Measurements from ENCODE around the gene GALT.
"Not testable (repeated sequence)": the region's sequence is repeated elsewhere in the genome, so short reads cannot be mapped to it uniquely, and the experiment has no call there.

GALT gene

DNA sequence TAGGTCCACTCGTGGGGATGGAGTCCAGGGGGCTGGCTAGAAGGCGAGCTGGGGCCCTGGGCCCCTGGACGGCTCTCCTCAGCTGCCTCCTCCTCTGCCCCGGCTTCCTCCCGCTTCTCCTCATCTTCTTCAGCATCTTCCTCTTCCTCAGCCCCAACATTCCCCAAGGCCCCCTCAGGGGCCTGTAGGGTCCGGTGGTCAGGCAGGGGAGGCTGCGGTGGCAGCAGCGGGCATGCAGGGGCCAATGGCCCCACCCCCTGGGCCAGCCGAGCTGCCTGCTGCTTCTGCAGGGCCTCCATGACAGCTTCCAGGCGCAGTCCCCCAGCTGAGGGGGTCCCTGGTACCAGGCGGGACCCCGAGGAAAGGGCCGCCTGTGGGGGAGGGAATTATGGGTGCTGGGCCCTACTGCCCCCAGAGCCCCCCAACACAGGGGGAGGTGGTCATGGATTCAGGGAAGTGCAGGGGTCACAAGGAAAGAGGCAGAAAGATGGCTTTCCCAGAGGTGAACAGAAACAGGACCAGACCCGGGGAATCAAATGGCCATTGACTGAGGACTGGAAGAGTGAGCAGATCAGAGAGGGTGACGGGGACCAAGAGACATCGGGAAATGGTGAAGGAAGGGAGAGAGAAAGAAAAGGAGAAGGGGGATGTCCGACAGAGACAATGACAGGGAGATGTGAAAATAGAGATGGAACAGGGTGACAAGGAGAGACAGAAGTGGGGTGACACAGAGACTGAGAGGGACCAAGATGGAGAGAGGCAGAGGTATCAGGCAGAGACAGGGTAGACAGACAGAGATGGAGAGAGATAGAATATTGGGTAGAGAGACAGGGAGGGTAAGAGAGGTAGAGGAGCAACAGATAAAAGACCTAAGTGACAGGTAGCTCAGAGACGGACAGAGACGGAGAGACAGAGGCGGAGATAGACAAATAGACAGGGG is 18.5 kb upstream of the GALT start:
- DNase-seq (ENCODE audit: low read depth), result no peak

DNA sequence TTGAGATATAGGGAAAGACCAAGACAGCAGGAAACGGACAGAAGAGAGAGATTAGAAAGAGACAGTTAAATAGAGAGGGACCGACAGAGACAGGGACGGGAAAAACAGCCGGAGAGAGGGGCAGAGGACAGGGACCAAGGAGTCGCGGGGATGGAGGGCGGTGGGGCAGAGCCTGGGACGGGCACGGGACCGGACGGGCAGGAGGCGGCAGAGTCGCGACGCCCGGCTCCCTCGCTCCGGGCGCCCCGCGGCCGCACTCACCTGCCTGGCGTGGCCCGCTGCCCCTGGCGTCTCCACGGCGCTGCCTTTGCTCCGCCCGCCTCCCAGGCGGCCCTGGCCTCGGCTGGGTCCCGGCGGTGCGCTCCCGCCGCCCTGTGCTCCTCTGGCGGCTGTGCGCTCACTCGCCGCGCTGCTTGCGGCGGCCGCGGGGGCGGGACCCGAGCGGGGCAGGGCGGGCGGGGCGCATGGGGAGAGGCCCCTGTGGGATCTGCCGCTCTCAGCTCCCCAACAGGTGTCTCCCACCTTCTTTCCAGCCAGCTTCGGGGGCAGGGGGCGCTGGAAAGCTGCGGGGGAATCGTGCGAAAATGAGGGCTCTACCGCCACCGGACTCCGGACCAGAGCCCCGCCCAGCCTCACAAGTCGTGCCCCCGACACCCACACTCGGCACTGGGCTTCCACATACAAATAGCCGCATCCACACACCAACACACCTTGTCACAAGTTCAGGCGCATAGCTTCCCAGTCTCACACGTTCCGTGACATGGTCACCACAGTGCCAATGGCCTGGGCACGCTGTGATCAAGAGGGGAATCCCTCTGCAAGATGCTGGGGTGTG is 17.6 kb upstream of the GALT start, which contains the start of gene ARID3C:
Gene ARID3C (minus strand): TSS at position 411 of the 835 bp plus-strand sequence. CDS start 1,052 bp downstream, outside the sequence.
- DNase-seq (ENCODE audit: low read depth), result peak; percentile 37

GRCh38 chr9:34629491-34629808 is 17.0 kb upstream of the GALT start:
- no peak for DNase-seq (ENCODE audit: low read depth)

DNA sequence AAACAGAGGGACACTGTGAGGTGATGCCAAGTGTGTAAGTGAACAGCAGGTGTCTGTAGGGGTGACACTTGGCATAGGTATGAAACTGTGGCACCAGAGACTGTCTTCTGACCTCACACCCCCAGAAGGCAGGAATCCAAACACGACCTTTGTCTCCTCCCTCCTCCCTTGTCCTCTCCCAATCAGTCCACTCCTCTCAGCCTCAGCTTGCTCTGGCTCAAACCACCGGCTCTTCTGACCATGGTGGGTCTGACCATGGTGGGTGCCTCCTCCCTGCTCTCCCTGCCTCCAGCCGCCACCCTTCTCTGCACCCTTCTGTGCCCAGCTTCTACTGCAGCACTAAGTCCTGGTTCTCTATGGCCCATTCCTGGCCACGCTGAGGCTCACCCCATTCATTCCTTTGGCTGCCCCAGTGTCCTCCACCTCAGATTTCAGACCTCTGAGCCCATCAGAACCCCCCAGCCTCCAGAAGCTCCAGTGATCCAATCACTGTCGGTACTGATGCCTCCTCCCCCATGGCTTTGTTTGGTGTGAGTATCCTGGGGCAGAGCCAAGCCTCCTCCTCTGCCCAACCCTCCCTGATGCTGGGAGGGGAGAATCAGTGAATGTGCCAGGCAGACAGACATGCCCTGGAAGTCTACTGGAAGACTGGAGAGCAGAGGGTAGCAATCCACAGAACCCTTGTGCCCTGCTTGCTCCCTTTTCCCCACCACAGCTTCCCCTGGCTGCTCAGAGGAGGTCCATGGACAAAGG is 15.9 kb upstream of the GALT start:
- no peak for DNase-seq (ENCODE audit: low read depth)

DNA sequence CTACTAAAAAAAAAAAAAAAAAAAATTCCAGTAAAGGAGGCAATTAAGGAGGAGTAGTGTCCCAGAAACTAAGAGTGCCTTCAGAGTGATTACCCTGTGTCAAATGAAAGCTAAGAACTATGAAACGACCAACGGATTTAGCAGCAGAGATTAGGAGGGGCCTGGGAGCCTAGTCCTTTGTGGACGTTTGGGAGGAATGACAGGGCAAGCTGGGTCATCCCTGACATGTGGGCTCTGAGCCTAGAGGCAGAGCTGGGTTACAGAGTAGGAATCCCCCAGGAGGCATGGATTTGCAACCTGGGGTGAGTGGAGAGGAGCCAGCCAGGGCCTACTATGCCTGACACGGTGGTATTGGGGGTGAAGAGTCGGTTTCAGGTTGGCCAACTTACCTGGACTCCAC is 13.3 kb upstream of the GALT start:
- no peak for DNase-seq (ENCODE audit: low read depth)

GRCh38 chr9:34633851-34634550 is 12.5 kb upstream of the GALT start:
- DNase-seq (ENCODE audit: low read depth), result peak; percentile 49

GRCh38 chr9:34634551-34635248 is 11.8 kb upstream of the GALT start:
- no peak for DNase-seq (ENCODE audit: low read depth)

- no peak for DNase-seq (ENCODE audit: low read depth)
Observed at GRCh38 chr9:34635556-34635955, 10.9 kb upstream of the GALT start.

DNA sequence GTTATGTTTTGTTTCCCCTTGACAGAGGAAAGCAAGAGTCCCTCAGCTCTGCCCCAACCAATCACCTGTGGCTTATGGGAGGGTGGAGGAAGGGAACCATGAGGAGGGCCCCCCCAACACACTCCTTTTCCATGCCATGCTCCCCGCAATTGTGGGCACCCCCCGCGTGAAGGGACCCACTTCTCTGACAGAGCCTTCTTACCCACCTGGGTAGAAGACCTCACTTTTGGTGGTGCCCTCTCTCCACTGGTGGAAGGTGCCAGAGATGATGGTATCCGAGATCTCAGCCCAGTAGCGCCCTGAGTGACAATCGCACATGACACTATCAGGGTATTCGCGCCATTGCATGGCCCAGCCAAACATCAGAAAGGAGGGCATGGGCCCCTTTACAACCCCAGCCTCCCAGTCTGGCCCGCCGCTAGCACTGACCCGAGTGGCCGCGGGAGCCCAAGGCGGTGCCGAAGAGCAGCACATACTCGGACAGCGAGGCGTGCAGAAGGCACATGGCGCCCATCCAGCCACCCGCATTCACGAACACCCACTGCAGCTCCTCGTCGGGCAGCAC is 9.6 kb upstream of the GALT start:
- DNase-seq (ENCODE audit: low read depth), result no peak

- DNase-seq (ENCODE audit: low read depth), result peak; percentile 90
Observed at GRCh38 chr9:34637356-34638137, 8.9 kb upstream of the GALT start, which contains the start of gene SIGMAR1. Gene SIGMAR1 (minus strand): TSS chr9:34637787. CDS start chr9:34637697, 90 bp downstream.

- no peak for DNase-seq (ENCODE audit: low read depth)
Observed at GRCh38 chr9:34638138-34638445, 8.4 kb upstream of the GALT start.

- DNase-seq (ENCODE audit: low read depth), result not testable (repeated sequence)
Observed at GRCh38 chr9:34639322-34639721, 7.2 kb upstream of the GALT start.

- no peak for DNase-seq (ENCODE audit: low read depth)
Observed at GRCh38 chr9:34642679-34643078, 3.8 kb upstream of the GALT start.

- DNase-seq (ENCODE audit: low read depth), result no peak
Observed at GRCh38 chr9:34644766-34645314, 1.6 kb upstream of the GALT start.

DNA sequence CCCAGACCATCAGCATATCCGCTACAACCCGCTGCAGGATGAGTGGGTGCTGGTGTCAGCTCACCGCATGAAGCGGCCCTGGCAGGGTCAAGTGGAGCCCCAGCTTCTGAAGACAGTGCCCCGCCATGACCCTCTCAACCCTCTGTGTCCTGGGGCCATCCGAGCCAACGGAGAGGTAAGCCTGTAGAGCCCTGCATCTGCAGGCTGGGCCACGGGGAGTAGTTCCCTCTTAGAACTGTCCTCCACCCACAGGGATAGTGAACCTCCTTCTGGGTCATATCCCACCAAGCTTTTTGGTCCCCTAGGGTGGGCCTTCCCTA is 569 bp downstream of the GALT start:
- no peak for DNase-seq (ENCODE audit: low read depth)

DNA sequence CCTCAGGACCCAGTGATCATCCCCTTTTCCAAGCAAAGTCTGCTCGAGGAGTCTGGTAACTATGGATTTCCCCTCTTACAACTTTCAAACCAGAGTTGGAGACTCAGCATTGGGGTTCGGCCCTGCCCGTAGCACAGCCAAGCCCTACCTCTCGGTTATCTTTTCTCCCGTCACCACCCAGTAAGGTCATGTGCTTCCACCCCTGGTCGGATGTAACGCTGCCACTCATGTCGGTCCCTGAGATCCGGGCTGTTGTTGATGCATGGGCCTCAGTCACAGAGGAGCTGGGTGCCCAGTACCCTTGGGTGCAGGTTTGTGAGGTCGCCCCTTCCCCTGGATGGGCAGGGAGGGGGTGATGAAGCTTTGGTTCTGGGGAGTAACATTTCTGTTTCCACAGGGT is 1.2 kb downstream of the GALT start:
- no peak for DNase-seq (ENCODE audit: low read depth)

DNA sequence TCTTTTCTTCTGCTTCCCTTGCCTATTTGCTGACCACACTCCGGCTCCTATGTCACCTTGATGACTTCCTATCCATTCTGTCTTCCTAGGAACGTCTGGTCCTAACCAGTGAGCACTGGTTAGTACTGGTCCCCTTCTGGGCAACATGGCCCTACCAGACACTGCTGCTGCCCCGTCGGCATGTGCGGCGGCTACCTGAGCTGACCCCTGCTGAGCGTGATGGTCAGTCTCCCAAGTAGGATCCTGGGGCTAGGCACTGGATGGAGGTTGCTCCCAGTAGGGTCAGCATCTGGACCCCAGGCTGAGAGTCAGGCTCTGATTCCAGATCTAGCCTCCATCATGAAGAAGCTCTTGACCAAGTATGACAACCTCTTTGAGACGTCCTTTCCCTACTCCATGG is 2.2 kb downstream of the GALT start:
- no peak for DNase-seq (ENCODE audit: low read depth)

GRCh38 chr9:34650816-34651215 is 4.3 kb downstream of the GALT start:
- no peak for DNase-seq (ENCODE audit: low read depth)

DNA sequence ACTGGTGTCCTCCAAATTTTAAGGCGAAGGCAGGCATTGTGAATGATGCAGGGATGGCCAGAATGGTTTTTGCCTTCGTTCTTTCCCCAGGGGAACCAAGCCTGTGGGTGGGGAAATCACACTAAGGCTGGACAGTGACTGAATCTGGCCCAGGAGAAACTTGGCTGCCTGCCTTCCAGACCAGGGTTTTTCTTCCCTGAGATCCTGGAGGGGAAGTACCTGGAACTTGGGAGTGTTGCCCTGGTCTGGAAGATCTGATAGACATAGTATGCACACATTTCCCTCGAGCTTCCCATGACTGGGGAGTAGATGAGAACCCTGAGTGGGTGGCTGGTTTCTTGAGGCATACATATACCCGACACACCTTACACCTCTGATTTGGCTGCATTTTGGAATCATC is 4.8 kb downstream of the GALT start:
- no peak for DNase-seq (ENCODE audit: low read depth)
